DOHH2 (cell line): ENCODE data around the gene COLEC12.

Source experiments
- H3F3A ChIP-seq: fragments of 200-600 bp; sonication (generic), shearing (Covaris generic); 2 replicates; pipeline ENCODE4 v1.6.0; 2016; ENCODE audit warnings: antibody characterized with exemption, mild to moderate bottlenecking; ENCODE audit not compliant: control insufficient read depth, insufficient read depth
- H3K27ac ChIP-seq: fragments of 200-600 bp; sonication (generic); 2 replicates; pipeline ENCODE4 v1.5.1; 2014; ENCODE audit warnings: low read depth, mild to moderate bottlenecking, low read length, moderate library complexity
- H3K27me3 ChIP-seq: fragments of 200-600 bp; sonication (generic); 2 replicates; pipeline ENCODE4 v1.6.1; 2014; ENCODE audit warnings: mild to moderate bottlenecking, low read length, mixed read lengths; ENCODE audit not compliant: control insufficient read depth
- H3K36me3 ChIP-seq: fragments of 200-600 bp; sonication (generic); 2 replicates; pipeline ENCODE4 v1.6.1; 2014; ENCODE audit warnings: mild to moderate bottlenecking, low read length, moderate library complexity, mixed read lengths; ENCODE audit not compliant: control insufficient read depth
- H3K4me1 ChIP-seq: fragments of 200-600 bp; sonication (generic); 2 replicates; pipeline ENCODE4 v1.6.1; 2014; ENCODE audit warnings: mild to moderate bottlenecking, low read length, mixed read lengths; ENCODE audit not compliant: control insufficient read depth
- H3K4me2 ChIP-seq: fragments of 200-600 bp; sonication (generic); 2 replicates; pipeline ENCODE4 v1.6.0; 2014; ENCODE audit warnings: mild to moderate bottlenecking, low read length, moderate library complexity
- H3K4me3 ChIP-seq: fragments of 200-600 bp; sonication (generic); 2 replicates; pipeline ENCODE4 v1.5.1; 2014; ENCODE audit warnings: mild to moderate bottlenecking, low read length, mixed read lengths
- H3K79me2 ChIP-seq: fragments of 200-600 bp; sonication (generic); 2 replicates; pipeline ENCODE4 v1.6.1; 2014; ENCODE audit warnings: mild to moderate bottlenecking, low read length, mixed read lengths; ENCODE audit not compliant: control insufficient read depth
- H3K9me2 ChIP-seq: fragments of 200-600 bp; sonication (generic); replicated peaks from 2 replicates; pipeline ENCODE4 v1.6.1; 2014; ENCODE audit warnings: mild to moderate bottlenecking, low read length, mixed read lengths; ENCODE audit not compliant: control insufficient read depth
- H3K9me3 ChIP-seq: fragments of 200-600 bp; sonication (generic); 2 replicates; pipeline ENCODE4 v1.6.1; 2014; ENCODE audit warnings: antibody characterized with exemption, low read length, mixed read lengths; ENCODE audit not compliant: control insufficient read depth, insufficient read depth
- H4K20me1 ChIP-seq: fragments of 200-600 bp; sonication (generic); 2 replicates; pipeline ENCODE4 v1.6.0; 2014; ENCODE audit warnings: low read depth, mild to moderate bottlenecking, antibody characterized with exemption, low read length, moderate library complexity; ENCODE audit not compliant: control insufficient read depth, insufficient read depth
- EZH2phosphoT487 ChIP-seq: fragments of 200-600 bp; sonication (generic); IDR thresholded peaks from 2 replicates; pipeline ENCODE4 v1.6.1; 2017; ENCODE audit warnings: borderline replicate concordance, mild to moderate bottlenecking, antibody characterized with exemption, low read length, moderate library complexity, mixed read lengths
- TF ChIP-seq, protein P1 (sequence below): fragments of 200-600 bp; sonication (generic); IDR thresholded peaks from one replicate; pipeline ENCODE4 v1.5.1; 2014; ENCODE audit warnings: antibody characterized with exemption, mild to moderate bottlenecking, low read depth, low read length; ENCODE audit not compliant: poor library complexity, severe bottlenecking

The COLEC12 gene

DNA sequence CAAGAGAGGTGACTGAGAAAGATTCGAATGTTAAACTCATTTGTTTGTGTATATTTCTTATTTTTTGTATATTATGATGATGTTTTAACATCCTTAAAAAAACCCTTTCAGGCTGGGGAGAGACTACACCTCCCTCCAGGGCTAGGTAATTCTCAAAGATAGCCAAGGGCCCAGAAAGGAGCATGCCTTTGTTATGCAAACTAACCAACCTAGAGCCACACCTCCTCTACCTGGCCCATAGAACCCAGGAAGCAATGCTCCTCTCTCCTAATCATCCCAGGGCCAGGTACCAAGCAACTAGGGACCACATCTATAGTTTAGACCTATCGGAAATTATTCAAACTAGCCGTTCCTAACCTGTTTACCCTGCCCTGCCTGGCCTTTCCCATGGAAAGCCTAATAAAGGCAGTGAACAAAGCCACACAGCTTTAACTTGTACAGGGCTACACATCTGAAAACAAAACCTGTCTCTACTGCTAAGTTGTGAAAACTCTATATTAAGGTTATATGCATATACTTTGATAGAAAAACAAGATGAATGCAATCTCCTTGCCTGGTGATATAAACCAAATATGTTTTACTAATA lies 79.7 kb downstream of the COLEC12 start:
- no peaks in the 10 kb centered on the region for H3K27me3 ChIP-seq
- H3K4me2 ChIP-seq: no peak overlapping the region
- no peak overlapping the region for H3K4me3 ChIP-seq
- no peaks in the 10 kb centered on the region for H3K4me1 ChIP-seq
- H3F3A ChIP-seq: no peaks in the 10 kb centered on the region
- no peaks in the 10 kb centered on the region for H4K20me1 ChIP-seq
- H3K9me2 ChIP-seq: no peaks in the 10 kb centered on the region
- no peaks in the 10 kb centered on the region for H3K36me3 ChIP-seq
- no peaks in the 10 kb centered on the region for H3K79me2 ChIP-seq
- H3K9me3 ChIP-seq: no peaks in the 10 kb centered on the region
- TF ChIP-seq, protein P1, sequence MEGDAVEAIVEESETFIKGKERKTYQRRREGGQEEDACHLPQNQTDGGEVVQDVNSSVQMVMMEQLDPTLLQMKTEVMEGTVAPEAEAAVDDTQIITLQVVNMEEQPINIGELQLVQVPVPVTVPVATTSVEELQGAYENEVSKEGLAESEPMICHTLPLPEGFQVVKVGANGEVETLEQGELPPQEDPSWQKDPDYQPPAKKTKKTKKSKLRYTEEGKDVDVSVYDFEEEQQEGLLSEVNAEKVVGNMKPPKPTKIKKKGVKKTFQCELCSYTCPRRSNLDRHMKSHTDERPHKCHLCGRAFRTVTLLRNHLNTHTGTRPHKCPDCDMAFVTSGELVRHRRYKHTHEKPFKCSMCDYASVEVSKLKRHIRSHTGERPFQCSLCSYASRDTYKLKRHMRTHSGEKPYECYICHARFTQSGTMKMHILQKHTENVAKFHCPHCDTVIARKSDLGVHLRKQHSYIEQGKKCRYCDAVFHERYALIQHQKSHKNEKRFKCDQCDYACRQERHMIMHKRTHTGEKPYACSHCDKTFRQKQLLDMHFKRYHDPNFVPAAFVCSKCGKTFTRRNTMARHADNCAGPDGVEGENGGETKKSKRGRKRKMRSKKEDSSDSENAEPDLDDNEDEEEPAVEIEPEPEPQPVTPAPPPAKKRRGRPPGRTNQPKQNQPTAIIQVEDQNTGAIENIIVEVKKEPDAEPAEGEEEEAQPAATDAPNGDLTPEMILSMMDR: no peak
- no peak for TF ChIP-seq EZH2phosphoT487
- H3K27ac ChIP-seq: no peak overlapping the region

GRCh38 chr18:419541-420175 lies 80.8 kb downstream of the COLEC12 start:
- no peak overlapping the region for H3K27ac ChIP-seq
- no peaks in the 10 kb centered on the region for H3K9me2 ChIP-seq
- no peak overlapping the region for H3K4me3 ChIP-seq
- no peaks in the 10 kb centered on the region for H4K20me1 ChIP-seq
- H3K9me3 ChIP-seq: no peaks in the 10 kb centered on the region
- no peaks in the 10 kb centered on the region for H3K36me3 ChIP-seq
- H3K27me3 ChIP-seq: no peaks in the 10 kb centered on the region
- TF ChIP-seq, protein P1: no peak
- TF ChIP-seq EZH2phosphoT487: no peak
- H3K4me1 ChIP-seq: no peaks in the 10 kb centered on the region
- H3K4me2 ChIP-seq: no peak overlapping the region
- H3F3A ChIP-seq: no peaks in the 10 kb centered on the region
- H3K79me2 ChIP-seq: no peaks in the 10 kb centered on the region

DNA sequence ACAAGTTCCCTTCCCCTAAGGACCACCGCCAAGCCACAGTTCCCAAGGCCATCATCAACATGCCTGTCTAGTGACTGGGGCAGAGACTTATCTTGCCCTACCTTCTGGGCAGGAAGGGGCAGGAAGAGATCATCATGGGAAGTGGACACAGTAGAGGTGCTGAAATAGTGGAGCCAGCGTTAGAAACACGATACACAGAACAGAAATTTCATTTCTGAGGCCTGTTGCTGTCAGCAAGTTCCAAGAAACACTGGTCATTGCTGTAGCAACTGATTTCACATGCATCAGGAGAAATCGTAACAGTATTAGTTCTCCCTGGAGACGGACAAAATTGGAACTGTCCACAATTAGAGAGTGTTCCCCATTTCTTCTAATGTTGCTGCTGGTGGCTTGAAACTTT lies 83.0 kb downstream of the COLEC12 start:
- Histone ChIP-seq H3F3A (no peaks in the 10 kb centered on the region), H3K79me2 (no peaks in the 10 kb centered on the region)
- TF ChIP-seq EZH2phosphoT487: no peak
- TF ChIP-seq, protein P1: no peak

More for the DNA sequence above, 83.0 kb downstream of the COLEC12 start:
- Histone ChIP-seq H3K9me3 (no peaks in the 10 kb centered on the region), H4K20me1 (no peaks in the 10 kb centered on the region), H3K27me3 (no peaks in the 10 kb centered on the region), H3K36me3 (no peaks in the 10 kb centered on the region), H3K9me2 (no peaks in the 10 kb centered on the region), H3K4me1 (no peaks in the 10 kb centered on the region), H3K4me3 (no peak overlapping the region), H3K4me2 (no peak overlapping the region), H3K27ac (no peak overlapping the region)
